HPDE6-E6E7 (cell line): ENCODE results near the gene DISC1.
"Not testable (repeated sequence)": the region's sequence is repeated elsewhere in the genome, so short reads cannot be mapped to it uniquely, and the experiment has no call there.

ENCODE experiments used
- DNase-seq: peaks from one replicate; pipeline ENCODE4 v3.0.0; 2011; ENCODE audit warnings: missing footprints; ENCODE audit errors: extremely low spot score

The DISC1 gene

DNA sequence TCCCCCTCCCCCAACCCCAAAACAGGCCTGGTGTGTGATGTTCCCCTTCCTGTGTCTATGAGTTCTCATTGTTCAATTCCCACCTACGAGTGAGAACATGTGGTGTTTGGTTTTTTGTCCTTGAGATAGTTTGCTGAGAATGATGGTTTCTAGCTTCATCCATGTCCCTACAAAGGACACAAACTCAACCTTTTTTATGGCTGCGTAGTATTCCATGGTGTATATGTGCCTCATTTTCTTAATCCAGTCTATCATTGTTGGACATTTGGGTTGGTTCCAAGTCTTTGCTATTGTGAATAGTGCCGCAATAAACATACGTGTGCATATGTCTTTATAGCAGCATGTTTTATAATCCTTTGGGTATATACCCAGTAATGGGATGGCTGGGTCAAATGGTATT is 102.4 kb downstream of the DISC1 start:
- not testable (repeated sequence) for DNase-seq

DNA sequence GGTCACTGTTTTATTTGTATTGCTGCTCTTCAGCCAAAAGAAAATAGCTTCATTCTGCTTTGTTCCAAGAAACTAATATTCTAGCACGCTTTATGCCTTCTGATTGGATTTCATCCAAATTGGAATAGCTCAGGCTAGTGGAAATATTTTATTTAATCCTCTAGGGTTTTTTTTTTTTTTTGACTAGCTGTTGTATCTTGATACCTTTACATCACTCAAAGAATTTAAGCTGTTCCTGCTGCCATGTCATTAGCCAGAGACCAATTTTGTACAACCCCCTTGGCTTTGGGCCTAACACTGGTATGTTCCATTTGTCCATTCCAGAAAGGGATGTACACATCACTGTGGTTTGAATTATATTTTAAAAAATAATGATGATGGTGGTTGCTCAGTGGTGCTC is 103.0 kb downstream of the DISC1 start:
- no peak for DNase-seq

DNA sequence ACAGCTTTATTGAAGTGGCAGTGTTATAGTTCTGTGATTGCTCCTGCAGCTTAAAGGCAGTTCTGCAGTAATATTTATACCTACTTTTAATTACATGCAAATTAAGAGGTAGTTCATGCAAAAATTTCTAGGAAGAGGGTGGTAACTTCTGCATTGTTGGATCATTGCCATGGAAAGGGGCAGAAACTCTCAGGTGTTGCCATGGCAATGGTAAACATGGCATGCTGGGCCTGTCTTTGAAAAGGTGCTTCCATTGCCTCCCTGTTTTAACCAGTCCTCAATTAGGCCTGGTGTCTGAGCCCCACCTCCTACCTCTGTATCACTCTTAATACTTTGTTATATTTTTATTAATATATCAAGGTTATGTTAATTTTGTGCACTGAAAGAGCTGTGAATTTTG is 104.7 kb downstream of the DISC1 start:
- no peak for DNase-seq

DNA sequence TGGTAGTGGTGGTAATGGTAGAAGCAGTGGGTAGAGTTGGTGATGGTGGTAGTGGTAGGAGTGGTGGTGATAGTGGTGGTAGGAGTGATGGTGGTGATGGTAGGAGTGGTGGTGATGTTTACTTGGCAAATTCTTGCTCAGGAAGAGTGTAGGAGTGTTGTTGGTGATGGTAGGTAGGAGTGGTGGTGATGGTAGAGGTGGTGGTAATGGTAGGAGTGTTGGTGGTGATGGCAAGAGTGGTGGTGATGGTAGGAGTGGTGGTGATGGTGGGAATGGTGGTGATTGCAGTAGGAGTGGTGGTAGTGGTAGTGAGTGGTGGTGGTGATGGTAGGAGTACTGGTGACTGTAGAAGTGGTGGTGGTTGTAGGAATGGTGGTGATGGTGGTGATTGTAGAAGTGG is 106.5 kb downstream of the DISC1 start:
- no peak for DNase-seq

DNA sequence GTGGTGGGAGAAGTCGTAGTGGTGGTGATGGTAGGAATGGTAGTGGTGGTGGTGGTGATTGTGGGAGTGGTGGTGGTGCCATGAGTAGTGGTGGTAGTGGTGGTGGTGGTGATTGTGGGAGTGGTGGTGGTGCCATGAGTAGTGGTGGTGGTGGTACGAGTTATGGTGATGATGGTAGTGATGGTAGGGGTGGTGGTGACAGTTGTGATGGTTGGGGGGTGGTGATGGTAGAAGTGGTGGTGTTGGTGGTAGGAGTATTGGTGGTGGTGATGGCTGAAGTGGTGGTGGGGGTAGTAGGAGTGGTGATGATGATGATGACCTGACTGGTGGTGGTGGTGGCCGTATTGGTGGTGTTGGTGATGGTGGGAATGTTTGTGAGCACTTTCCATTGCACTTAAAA is 107.1 kb downstream of the DISC1 start:
- DNase-seq = no peak

DNA sequence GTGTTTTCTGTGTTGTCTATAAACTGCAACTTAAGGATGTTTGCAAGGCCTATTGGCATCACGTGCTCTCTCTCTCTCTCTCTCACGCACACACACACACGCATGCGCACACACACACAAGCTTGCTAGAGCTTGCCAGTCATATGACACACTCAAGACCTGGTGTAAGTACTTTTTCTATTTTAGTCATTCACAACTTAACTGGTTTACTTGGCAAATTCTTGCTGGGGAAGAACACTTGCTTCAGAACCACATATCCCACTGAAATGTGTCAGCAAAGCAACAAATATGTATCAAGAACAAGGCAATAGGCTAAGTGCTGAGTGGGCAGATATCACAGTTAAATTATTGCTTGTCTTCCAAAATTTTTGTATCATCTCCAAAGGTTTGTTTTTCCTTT is 107.8 kb downstream of the DISC1 start:
- DNase-seq = no peak

DNA sequence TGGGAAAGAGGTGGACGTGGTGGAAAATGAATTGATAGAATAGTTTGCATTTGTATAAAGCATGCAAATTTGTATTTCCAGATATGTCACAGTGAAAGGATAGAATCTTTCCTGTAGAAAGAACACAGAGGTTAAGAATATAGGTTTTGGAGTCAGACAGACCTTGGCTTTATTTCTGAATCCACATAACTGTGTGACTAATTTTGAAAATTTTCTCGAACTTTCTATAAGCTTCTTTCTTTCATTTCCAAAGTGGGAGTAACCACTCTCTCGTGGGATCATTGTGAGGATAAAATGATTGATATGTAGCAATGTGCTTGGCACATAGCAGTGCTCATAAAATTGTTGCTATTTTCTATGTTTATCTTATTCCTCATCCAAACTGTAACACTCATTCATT is 108.8 kb downstream of the DISC1 start:
- no peak for DNase-seq

DNA sequence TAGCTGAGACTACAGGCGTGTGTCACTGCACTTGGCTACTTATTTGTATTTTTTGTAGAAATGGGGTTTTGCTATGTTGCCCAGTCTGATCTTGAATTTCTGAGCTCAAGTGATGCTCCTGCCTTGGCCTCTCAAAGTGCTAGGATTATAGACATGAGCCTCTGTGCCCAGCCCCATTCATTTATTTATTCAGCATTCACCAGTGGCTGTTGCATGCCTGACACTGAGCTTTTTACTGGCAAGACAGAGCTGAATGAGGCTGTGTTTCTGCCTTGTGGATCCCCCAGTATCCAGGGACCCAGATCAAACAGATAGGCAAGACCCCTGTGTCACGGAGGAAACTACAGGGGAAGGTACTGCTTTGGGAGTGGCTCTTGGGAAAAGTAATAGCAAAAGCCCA is 109.4 kb downstream of the DISC1 start:
- DNase-seq = no peak

DNA sequence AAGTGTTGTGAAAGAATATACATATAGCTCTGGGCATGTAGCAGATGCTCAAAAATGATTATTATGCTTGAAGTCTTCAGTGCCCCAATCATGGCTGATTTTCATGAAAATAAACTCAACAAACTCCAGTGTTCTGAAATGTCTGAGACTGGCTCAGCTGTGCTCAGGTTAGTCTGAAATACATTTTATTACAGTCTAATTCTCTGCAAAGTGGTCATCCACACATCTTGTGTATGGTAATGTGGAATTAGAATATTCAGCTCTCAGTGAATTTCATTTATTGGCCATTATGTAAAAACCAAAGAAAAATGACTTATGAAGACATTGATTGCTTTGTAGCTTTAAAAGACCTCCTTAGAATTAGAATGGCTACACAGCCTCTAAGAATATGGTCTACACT is 109.9 kb downstream of the DISC1 start:
- no peak for DNase-seq

DNA sequence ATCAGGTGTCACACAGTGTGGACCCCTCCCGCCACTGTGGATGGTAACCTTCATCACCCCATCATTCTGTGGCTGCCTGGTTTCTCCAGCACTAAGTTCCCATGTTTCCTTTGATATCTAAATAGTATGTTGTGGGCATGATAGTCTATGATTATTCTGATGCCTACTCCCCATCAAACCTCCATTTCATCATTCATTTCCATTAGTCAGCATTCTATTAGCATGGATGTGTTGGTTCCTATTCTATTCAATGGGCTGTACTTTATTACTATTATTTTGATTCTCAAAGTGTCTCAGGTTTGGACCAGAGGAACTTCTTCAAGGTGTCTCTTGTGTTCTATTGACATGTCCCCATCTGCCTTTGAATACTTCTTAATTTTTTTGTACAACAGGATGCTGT is 112.0 kb downstream of the DISC1 start:
- no peak for DNase-seq

DNA sequence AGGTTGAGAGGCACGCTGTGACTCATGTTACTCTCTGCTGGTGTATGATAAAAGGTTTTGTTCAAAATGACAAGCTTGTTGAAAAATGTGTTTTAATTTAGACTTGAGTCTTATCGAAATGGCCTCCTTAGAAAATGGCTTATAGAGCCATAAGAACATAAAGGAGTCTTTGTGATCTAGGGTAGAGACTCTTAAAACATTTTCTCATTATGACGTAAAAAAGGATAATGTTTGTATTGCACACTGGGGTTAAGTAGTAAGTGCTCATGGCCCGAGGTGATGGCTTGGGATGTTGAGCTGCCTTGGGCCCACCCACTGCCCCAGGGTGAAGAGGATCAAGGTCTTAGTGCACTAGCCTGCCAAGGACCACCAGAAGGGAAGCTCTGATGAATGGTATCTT is 117.4 kb downstream of the DISC1 start:
- no peak for DNase-seq

DNA sequence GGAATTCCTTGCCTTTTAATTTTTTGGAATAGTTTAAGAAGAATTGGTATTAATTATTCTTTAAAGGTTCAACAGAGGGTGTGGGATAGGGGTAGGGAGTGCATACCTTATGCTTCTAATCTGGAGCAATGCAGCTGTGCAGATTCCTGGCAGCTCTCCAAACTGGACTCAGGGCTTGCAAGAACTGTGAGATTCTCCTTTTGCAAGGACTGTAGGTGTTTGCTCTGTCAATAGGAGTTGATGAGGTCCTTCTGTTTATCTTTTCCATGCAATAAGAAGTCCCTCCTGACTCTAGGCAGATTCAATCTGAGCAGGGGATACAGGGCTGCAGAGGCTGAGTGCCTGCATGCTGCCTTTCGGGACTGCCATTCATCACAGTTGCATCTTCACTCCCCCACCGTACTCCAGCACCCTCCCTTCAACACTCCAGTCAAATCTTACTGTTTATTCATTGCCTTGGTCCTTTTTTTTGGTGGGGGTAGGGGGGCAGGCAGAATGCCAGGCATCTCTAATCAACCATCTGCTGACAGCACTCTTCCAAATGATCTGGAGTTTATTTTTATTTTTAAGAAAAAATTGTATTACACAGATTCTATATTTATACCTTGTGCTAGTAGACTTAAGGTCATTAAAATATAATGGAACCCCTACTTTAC is 122.3 kb downstream of the DISC1 start:
- no peak for DNase-seq

DNA sequence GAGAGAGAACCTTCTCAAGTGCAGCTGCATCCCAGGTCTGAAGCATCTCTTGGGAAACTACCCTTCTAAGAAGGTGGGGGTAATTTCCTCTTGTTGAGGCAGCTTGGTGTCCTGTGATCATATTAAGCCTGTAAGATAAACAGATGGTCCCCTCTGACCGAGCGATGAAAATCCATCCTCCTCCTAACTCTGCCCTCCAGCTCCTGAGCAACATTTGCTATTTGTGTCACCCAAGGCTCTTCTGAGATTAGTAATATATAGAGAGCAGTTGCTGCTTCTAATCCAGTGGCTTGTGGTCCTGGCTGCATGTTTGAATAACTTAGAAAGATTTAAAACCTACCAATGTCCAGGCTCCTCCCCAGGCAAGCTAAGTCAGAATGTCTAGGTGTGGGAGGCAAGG is 123.7 kb downstream of the DISC1 start:
- DNase-seq = no peak

DNA sequence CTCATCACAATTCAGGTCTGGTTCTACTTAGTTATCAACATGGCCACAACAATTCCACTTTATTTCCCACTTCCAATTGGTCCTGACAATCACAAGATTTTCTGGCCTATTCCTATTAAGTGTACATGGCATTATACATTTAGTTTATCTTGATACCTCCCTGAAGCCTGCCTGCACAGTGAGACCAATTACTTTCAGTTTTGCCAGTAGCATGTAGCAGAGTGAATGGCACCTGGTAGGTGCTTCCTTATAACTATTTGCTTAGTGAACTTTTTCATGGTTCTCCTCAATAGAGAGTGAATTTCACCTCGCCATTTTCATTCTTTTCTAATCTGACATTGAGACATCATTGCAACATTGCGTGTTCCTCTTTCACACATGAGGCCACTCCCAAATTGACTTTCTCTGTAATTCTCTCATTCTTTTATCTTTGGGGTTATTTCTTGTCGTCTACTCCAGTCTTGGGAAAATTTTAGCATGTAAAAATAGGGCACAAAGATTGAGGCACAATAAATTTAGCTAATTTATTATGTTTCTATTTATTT is 124.3 kb downstream of the DISC1 start:
- DNase-seq = no peak

DNA sequence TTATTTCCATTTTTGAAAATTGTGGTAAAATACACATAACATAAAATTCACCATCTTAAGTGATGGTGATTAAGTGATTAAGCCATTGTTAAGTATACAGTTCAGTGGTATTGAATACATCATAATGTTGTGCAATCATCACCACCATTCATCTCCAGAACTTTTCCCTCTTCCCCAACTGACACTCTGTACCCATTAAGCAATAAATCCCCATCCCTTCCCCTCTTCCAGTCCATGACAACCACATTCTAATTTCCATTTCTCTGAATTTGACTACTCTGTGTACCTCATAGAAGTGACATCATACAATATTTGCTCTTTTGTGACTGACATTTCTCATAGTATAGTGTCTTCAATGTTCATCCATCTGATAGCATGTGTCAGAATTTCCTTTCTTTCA is 124.8 kb downstream of the DISC1 start:
- DNase-seq = no peak

DNA sequence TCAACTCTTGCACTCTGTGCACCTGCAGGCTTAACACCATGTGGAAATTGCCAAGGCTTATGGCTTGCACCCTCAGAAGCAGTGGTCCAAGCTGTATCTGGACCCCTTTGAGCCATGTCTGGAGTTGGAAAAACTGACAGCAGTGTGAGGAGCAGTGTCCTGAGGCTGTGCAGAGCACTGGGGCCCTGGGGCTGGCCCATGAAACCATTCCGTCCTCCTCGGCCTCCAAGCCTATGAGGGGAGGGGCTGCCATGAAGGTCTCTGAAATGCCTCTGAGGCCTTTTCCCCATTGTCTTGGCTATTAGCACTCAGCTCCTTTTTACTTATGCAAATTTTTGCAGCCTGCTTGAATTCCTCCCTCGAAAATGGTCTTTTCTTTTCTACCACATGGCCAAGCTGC is 126.7 kb downstream of the DISC1 start:
- no peak for DNase-seq

DNA sequence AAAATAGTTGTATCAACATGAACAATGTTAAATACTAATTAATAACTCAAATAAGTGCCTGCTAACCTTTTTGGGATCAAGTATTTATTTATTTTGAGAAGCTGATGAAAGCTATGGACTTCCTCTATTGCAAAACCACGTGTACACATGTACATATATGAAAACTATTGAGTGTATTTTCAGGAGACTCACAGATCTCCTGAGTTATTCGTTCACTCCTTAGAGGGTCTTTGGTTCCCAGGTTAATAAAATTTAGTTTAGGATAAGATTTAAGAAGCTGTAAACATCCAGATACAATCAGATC is 130.5 kb downstream of the DISC1 start:
- DNase-seq = no peak

DNA sequence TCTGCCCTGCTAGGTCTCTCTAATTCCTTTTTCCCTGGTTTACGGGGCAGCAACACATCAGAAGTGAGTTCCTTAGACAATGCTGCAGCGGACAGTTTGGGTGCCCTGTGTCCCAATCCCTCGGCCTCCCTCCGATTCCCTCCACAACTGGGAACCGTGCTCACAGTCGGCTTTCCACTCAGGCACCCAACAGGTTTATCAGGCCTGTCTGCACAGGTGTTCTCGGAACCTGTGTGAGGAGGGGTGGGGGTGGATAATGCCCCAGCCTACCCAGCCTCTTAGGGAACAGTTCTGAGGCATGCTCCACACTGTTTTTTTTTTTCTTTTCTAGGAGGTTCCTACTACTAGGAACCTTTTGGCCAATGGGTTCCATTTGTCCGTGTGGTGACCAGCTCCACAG is 131.2 kb downstream of the DISC1 start:
- DNase-seq = no peak

DNA sequence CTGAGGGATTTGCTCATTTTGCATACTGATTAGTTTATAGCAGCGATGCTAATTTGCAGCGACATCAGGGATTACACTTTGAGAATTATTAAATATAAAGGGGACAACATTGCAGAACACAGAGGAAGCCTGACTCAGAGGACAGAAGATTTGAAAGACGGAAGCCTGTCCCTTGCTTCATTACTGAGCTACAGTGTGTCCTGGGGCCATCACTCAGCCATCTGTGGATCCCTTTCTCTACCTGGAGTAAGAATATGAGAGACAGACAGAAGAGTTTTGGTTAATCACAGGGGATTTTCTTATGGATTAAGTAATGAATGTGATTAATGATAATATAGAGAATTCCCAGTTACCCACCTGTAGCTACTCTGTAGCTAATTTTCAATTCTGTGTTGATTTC is 134.7 kb downstream of the DISC1 start:
- no peak for DNase-seq

DNA sequence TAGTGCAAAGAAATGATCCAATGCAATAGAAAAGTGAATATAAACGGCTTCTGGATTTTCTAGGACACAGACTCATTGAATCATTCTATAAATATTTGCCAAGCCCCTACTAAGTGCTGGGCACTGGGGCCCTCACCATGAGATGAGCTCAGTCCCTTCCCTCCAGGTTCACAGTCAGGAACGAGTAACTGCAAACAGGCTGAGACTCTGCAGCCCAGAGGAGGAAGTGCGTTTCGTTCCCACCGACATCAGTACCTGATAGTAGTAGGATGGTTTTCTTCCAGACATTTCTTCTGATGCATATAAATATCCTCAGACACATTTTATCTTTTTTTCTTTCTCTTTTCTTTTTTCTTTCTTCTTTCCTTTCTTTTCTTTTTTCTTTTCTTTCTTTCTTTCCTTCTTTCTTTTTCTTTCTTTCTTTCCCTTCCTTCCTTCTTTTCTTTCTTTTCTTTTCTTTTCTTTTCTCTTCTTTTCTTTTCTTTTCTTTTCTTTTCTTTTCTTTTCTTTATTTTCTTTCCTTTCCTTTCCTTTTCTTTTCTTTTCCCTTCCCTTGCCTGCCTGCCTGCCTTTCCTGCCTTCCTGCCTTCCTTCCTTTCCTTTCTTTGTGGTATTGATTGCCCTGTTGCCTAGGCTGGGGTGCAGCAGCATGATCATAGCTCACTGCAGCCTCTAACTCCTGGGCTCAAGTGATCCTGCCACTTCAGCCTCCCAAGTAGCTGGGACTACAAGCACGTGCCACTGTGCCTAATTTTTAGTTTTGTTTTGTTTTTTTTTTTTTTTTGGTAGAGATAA is 135.4 kb downstream of the DISC1 start:
- DNase-seq = no peak

DNA sequence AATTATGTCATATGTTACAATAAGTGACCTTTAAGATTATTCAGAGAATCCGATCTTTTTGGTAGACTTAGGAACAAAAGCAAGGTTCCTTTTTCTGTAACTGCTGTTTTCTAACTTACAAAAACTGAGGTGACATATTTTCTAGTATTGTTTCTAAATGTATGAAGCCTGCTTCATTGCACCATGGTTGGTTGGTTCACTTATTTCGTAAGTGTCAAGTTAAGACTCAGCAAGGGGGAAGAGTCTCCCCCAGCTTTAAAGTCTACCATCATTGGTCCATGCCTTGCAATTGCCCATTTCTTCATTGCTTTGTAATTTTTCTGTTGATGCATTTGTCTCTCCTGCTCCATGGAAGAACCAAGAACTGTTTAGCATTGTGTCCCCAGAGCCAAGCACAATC is 136.9 kb downstream of the DISC1 start:
- no peak for DNase-seq

DNA sequence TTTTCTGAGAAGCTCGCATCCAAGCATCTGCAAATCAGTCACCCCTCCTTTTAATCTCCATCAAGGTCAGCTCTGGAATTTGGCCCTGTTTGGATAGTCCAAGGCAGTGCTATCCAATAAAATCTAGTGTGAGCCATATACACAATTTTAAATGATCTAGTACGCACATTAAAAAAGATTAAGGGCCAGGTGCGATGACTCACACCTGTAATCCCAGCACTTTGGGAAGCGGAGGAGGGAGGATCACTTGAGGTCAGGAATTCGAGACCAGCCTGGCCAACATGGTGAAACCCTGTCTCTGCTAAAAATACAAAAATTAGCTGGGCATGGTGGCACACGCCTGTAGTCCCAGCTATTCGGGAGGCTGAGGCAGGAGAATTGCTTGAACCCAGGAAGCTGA is 139.2 kb downstream of the DISC1 start:
- not testable (repeated sequence) for DNase-seq

DNA sequence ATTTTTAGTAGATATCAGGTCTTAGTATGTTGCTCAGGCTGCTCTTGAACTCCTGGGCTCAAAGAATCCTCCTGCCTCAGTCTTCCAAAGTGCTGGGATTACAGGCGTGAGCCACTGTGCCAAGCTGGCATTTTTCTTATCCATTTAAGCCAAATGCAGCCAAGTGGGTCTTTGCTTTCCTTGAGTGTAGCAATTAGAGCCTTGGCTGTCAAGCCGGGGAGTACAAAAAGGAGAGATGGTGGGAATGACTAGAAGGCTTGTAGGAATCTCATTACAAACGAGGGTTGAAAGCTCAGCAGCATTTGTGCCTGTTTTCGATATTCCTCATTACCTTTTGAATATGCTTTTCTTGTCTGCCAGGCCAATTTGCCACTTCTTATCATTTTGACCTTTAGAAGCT is 140.9 kb downstream of the DISC1 start:
- no peak for DNase-seq

DNA sequence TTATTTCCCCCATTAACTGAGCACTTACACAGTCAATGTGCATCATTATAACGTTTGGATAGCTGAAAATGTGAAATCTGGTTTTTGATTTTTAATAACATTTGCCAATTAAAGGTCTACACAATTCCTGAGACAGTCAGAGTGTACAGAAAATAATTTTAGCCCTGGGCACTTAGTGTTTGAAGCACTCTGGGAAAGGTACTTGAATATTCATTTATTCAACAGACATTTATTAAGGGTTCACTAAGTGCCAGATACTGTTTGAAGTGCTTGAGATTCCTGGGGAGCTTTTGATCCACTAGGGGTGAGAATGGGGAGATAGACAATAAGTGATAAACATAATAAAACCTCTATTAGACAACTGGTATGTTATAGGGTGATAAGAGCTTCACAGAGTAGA is 141.8 kb downstream of the DISC1 start:
- no peak for DNase-seq
